Cortex of kidney (tissue), 1 donor: Measurements from ENCODE around the gene C19orf81.

Experiments used
- DNase-seq: peaks from one replicate; lab custom pipeline; 2025; lab: John Stamatoyannopoulos, UW

Gene C19orf81

GRCh38 chr19:50679177-50680125, 30.2 kb downstream of the C19orf81 start:
- DNase-seq = no peak

- DNase-seq = no peak
These were observed 37.2 kb downstream of the C19orf81 start for GRCh38 chr19:50686310-50687032.

GRCh38 chr19:50688766-50689165, 39.5 kb downstream of the C19orf81 start:
- no peak for DNase-seq

- no peak for DNase-seq
These were observed 41.2 kb downstream of the C19orf81 start for GRCh38 chr19:50690439-50690838.

GRCh38 chr19:50693064-50693975, 44.1 kb downstream of the C19orf81 start:
- DNase-seq = no peak

GRCh38 chr19:50694815-50695145, 45.5 kb downstream of the C19orf81 start:
- no peak for DNase-seq

GRCh38 chr19:50695251-50696093, 46.2 kb downstream of the C19orf81 start:
- no peak for DNase-seq

- no peak for DNase-seq
These were observed 46.8 kb downstream of the C19orf81 start for GRCh38 chr19:50696094-50696483.

- DNase-seq = no peak
These were observed 48.3 kb downstream of the C19orf81 start for GRCh38 chr19:50697414-50698124.

- no peak for DNase-seq
These were observed 52.2 kb downstream of the C19orf81 start for GRCh38 chr19:50701367-50701985.

GRCh38 chr19:50702158-50702870, 53.1 kb downstream of the C19orf81 start:
- no peak for DNase-seq

GRCh38 chr19:50702871-50703829, 53.9 kb downstream of the C19orf81 start:
- DNase-seq = no peak

- DNase-seq = no peak
These were observed 54.9 kb downstream of the C19orf81 start for GRCh38 chr19:50703915-50704796.

GRCh38 chr19:50705422-50706019, 56.3 kb downstream of the C19orf81 start:
- DNase-seq = no peak

- DNase-seq = no peak
These were observed 57.1 kb downstream of the C19orf81 start for GRCh38 chr19:50706387-50706786.

GRCh38 chr19:50708179-50708879, 59.1 kb downstream of the C19orf81 start:
- no peak for DNase-seq
